IPS-15b (cell line): ENCODE measurements around the gene DIP2A.

Experiments
- H3K27me3 ChIP-seq: one replicate; pipeline ENCODE4 v1.6.1; 2013; ENCODE audit warnings: low read length; ENCODE audit not compliant: control insufficient read depth, insufficient read depth
- H3K36me3 ChIP-seq: one replicate; pipeline ENCODE4 v1.6.1; 2013; ENCODE audit warnings: low read length; ENCODE audit not compliant: control insufficient read depth, insufficient read depth
- H3K4me1 ChIP-seq: one replicate; pipeline ENCODE4 v1.6.1; 2013; ENCODE audit warnings: mild to moderate bottlenecking, low read length; ENCODE audit not compliant: control insufficient read depth, insufficient read depth
- H3K4me3 ChIP-seq: one replicate; pipeline ENCODE4 v1.5.1; 2013; ENCODE audit warnings: low read depth, low read length
- H3K9ac ChIP-seq: one replicate; pipeline ENCODE4 v1.6.1; 2013; ENCODE audit warnings: low read depth, mild to moderate bottlenecking, low read length
- H3K9me3 ChIP-seq: one replicate; pipeline ENCODE4 v1.6.1; 2013; ENCODE audit warnings: mild to moderate bottlenecking, low read length; ENCODE audit not compliant: control insufficient read depth, insufficient read depth

DIP2A gene

DNA sequence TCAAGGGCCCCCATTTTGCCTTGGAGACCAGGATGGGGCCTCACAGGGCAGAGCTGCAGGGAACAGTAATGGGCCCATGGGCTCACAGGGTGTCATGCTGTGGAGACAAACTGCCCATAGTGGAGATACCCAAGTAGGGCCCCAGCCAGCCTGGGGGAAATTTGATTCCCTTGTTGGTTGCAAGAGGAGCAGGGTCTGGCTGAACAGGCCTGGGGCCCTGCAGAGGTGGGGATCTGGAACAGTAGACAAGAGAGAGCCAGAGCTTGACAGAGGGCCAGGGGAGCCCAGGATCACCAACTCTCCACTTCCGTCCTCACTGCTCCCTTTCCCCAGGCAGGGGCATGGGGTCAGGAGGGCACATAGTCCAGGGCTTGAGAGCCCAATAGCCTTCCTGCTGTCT is 137.5 kb downstream of the DIP2A start:
- no peak overlapping the region for H3K4me3 ChIP-seq
- H3K9me3 ChIP-seq = peaks cover 3% of the 10 kb centered on the region
- H3K27me3 ChIP-seq = no peaks in the 10 kb centered on the region
- H3K9ac ChIP-seq = no peak overlapping the region
- H3K36me3 ChIP-seq = no peaks in the 10 kb centered on the region
- H3K4me1 ChIP-seq = no peaks in the 10 kb centered on the region

DNA sequence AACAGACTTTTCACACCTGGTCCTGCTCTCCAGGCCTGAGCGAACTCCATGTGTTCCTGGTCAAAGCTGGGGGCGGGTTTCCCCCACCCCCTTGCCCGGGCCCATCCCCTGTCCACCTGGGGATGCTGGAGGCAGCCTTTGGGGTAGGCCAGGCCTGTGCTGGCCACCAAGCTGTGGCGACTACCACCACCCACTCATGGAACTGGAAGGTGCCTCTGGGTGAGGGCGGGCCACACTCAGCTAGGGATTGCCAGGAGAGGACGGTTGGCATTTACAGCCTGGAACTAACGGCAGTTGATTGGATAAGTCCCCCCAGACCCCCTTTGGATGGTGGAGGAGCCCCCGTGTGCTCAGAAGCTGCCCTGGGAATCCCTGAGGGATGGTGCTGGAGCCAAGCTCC is 138.3 kb downstream of the DIP2A start:
- Histone ChIP-seq H3K9ac (no peak overlapping the region), H3K4me1 (no peaks in the 10 kb centered on the region), H3K27me3 (no peaks in the 10 kb centered on the region), H3K9me3 (peaks cover 3% of the 10 kb centered on the region), H3K4me3 (no peak overlapping the region), H3K36me3 (no peaks in the 10 kb centered on the region)

DNA sequence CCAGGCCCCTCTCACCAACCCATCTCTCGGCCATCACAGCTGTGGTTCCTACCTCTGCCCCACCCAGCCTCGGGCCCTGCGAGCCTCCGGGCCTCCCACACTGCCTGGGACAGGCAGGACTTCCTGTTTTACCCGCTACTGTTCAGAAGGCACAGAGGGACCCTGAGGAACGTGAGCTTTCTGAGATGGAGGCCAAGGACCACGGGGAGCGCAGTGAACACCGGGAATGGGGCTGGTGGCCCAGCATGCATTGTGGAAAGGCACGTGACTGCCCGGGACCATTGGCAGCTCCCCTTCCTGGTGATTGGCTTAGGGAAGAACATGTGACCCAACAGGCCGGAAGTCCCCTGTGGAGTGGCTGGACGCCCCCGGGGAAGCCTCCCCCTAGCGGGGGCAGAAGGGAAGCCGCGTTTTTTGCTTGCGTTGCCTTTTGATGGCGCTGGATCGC is 139.2 kb downstream of the DIP2A start:
- H3K4me1 ChIP-seq = peaks cover 8% of the 10 kb centered on the region
- no peak overlapping the region for H3K4me3 ChIP-seq
- H3K27me3 ChIP-seq = no peaks in the 10 kb centered on the region
- H3K9me3 ChIP-seq = peaks cover 3% of the 10 kb centered on the region
- H3K36me3 ChIP-seq = no peaks in the 10 kb centered on the region
- no peak overlapping the region for H3K9ac ChIP-seq

DNA sequence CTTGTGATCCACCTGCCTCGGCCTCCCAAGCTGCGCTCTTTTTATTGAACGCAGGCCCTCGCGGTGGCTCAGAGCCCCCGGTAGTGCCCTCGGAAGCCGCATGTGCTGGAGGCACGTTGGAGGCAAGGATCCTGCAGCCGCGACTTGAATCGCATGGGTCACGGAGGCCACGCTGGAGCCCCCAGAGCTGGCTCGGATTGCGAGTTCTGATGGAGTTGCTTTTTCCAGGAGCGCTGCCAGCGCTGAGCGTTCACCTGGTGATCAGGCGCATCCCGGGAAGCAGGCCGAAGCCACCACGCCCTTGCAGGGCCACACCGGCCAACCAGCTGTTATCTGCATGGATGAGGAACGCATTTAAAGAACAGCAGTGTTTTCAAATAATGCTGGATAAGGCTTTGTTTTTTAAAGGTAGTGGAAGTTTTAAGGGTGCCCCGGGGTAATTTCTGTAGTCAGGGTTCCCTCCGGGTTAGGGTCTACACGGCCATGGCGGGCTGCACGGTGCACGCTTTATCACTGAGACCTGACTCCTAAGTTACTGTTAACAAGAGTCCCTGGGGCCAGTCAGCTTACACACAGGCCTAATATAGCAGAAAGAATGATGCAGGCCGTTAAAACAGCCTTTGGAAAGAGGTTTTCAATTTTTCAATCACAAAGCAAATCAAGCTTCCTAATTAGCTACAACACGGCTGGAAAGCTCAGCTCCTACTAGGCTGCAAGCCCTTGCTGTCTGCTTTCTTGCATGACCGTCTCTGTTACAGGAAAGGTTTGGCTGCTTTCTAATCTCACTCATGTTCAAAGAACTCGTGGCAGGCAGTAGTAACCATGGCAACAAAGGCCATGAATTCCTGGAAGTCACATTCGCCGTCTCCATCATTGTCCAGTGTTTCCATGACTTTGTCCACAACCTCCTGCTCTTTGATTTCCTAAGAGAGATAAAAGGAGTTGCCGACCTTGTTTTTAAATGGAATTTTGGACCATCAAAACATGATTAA is 140.2 kb downstream of the DIP2A start:
- H3K4me1 ChIP-seq = peaks cover 8% of the 10 kb centered on the region
- peaks cover 3% of the 10 kb centered on the region for H3K9me3 ChIP-seq
- H3K36me3 ChIP-seq = no peaks in the 10 kb centered on the region
- H3K9ac ChIP-seq = no peak overlapping the region
- no peak overlapping the region for H3K4me3 ChIP-seq
- H3K27me3 ChIP-seq = no peaks in the 10 kb centered on the region

DNA sequence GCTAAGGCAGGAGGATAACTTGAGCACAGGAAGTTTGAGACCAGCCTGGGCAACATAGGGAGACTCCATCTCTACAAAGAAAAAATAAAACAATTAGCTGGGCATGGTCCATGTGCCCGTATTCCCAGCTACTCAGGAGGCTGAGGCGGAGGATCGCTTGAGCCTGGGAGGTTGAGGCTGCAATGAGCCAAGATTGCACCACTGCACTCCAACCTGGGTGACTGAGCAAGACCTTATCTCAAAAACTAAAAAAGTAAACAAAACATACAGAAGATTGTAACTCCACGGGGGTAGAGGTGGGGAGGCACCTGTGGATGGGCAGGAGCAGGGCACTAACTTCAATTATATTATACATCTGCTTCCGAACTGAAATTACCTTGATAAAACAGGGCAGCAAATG is 141.6 kb downstream of the DIP2A start:
- H3K27me3 ChIP-seq = no peaks in the 10 kb centered on the region
- H3K9ac ChIP-seq = no peak overlapping the region
- no peak overlapping the region for H3K4me3 ChIP-seq
- H3K36me3 ChIP-seq = no peaks in the 10 kb centered on the region
- peaks cover 16% of the 10 kb centered on the region for H3K4me1 ChIP-seq
- H3K9me3 ChIP-seq = peaks cover 3% of the 10 kb centered on the region

DNA sequence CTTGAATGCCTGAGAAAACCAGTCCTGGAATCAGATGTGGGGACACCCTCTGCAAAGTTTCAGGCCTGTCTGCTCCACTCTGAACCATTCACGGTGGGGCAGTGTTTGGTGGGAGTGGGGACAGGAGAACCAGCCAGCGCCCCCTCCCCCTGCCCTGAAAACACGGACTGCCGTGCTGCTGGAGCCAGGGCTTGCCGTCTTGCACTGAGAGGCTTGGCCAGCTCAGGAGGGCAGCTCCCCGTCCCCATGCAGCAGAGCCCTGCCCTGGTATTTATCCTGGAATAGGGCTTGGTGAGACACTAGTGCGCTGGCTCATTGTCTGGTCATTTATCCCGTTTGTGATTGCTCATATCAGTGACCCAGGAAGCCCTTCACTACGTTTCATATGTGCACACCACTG is 142.3 kb downstream of the DIP2A start:
- H3K27me3 ChIP-seq = no peaks in the 10 kb centered on the region
- H3K4me1 ChIP-seq = peaks cover 18% of the 10 kb centered on the region
- H3K9ac ChIP-seq = no peak overlapping the region
- H3K4me3 ChIP-seq = no peak overlapping the region
- no peaks in the 10 kb centered on the region for H3K36me3 ChIP-seq
- H3K9me3 ChIP-seq = peaks cover 3% of the 10 kb centered on the region

DNA sequence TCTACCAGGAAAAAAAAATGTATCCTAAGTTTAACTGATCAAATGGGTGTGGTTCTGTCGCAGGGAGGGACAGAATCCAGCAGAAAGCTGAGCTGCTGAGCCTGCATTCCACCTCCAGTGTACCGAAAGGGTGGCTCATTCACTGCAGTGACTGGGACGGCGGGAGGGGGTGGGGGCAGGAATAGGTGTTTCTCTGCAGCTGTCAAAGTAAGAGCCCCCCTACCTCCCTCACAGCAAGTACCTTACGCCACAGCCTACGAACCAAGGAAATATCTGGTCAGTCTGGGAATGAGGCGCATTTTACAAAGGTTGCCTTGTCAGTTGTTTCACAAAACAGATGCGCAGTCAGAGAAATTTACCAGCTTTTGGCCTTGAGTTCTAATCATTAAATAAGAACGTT is 144.5 kb downstream of the DIP2A start:
- peaks cover 18% of the 10 kb centered on the region for H3K4me1 ChIP-seq
- no peak overlapping the region for H3K4me3 ChIP-seq
- H3K36me3 ChIP-seq = no peaks in the 10 kb centered on the region
- H3K9me3 ChIP-seq = no peaks in the 10 kb centered on the region
- no peak overlapping the region for H3K9ac ChIP-seq
- no peaks in the 10 kb centered on the region for H3K27me3 ChIP-seq

DNA sequence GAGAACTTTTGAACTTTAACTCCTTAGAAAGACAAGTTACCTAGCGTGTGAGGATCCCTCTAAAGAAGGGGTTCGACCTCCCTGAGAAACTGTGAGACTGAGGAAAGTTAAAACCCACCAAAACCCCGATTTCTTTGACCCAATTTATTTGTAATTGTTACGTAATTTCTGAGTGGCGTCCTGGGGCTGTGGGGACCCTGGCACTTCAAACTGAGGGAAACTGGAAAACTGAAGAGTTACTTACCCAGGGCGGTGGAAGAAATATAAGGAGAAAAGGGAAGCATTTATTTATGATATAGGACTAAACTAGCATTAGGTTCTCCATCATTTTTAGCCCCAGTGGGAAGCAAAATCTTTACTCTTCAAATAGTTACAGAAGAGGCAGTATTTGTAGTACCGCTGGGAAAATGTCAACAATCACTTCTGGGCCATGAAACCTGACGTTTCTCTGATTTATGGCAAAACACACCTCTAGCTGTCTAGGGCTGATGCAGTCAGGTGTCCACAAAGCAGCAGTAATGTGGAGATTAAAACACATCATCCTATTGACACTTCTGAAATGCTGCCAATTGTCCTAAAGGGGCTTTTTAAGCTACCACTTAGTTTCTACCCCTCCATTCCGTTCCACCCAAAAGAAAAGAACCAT is 145.8 kb downstream of the DIP2A start:
- H3K27me3 ChIP-seq = no peaks in the 10 kb centered on the region
- H3K4me3 ChIP-seq = no peak overlapping the region
- H3K36me3 ChIP-seq = no peaks in the 10 kb centered on the region
- H3K4me1 ChIP-seq = peaks cover 18% of the 10 kb centered on the region
- H3K9ac ChIP-seq = no peak overlapping the region
- no peaks in the 10 kb centered on the region for H3K9me3 ChIP-seq

DNA sequence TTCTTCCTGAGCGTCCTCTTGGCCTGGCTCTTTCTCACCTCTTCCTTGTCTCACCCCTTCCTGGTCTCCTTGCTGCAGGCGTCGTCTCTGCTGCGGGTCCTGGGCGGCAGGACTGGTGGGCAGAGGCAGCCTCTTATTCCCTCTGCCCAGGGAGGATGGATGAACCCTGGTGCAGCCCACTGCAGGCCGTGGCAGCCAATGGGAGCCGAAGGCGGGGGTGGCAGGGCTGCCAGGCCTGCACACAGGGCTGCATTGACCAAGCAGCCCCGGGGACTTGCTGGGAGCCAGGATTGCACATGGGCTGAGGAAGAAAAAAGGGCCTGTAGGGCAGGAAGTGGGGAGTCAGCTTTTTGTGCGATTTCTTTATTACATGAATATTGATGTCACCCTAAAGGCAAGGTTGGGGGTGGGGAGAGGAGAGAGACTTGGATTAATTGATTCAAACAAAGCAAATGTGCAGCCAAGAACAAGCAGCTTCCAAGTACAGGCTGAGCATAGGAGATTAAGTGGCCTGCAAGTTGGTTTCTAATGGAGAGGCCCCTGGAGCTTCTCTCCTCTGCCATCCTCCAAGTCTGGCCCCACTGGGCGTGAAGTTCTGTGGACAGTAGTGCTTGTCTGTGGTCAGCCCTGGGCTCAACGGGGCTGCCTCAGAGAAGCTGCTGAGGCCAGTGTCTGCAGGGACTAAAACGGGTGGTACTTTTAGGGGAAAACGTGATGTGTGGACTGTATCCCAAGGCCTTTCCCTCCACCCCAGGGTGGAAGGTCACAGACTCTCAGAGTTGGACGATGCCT is 146.5 kb downstream of the DIP2A start, which contains the start of gene S100B:
Gene S100B (minus strand): TSS at position 108 of the 792 bp plus-strand sequence. CDS start 2,667 bp downstream, outside the sequence.
- peaks cover 18% of the 10 kb centered on the region for H3K4me1 ChIP-seq
- peaks cover 3% of the 10 kb centered on the region for H3K9me3 ChIP-seq
- no peaks in the 10 kb centered on the region for H3K27me3 ChIP-seq
- no peak within 1 kb of the TSS for H3K4me3 ChIP-seq
- H3K36me3 ChIP-seq = no peaks in the 10 kb centered on the region
- H3K9ac ChIP-seq = no peak within 1 kb of the TSS

DNA sequence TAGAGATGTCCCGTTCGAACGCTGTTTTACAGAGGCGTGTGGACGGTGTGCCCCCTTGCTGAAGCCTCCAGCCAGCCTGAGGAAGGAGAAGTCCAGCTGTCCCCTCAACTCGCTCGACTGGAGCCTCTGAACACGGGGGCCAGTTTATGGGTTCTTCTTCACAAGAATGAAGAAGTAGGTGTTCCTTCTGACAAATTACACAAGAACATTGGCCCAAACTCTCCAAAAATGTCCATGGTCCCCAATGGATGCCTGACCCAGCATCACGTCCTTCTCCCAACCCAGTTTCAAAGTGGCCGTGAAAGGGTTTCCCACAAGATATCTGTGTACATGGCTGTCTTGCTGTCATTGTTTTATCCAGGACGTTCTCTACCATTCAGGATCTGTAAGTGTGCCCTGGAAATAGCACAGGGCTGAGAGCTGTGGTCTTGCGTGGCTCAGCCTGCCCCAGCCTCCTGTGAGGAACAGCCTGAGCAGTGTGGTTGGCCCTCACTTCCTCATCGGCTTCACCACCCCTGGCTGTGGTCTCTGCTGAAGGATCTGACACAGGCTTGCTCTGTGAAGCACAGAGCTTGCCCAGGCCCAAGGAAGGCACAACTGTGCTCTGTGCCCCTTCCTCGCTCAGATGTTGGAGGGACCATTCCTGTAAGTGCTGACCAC is 147.2 kb downstream of the DIP2A start:
- H3K27me3 ChIP-seq = no peaks in the 10 kb centered on the region
- H3K9me3 ChIP-seq = peaks cover 3% of the 10 kb centered on the region
- peaks cover 18% of the 10 kb centered on the region for H3K4me1 ChIP-seq
- H3K36me3 ChIP-seq = no peaks in the 10 kb centered on the region
- H3K9ac ChIP-seq = no peak overlapping the region
- H3K4me3 ChIP-seq = no peak overlapping the region

DNA sequence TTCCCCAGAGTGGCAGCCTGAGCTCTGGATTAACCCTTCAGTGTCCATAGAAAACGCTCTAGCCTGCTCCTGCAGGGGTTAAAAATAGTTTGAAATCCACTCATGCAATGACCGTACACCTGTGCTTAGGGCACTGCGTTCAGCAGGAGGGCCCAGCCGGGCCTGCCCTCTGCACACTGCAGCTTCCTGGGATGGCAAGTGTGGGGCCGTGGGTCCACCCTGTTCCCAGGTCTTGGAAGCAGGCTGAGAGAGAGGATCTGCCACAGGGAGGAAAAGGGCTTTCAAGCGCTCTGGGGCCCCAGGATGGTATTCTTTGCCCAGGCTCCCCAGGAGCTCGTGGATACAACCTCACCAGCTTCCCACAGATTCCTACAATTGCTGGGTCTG is 147.7 kb downstream of the DIP2A start:
- no peak overlapping the region for H3K9ac ChIP-seq
- H3K9me3 ChIP-seq = peaks cover 3% of the 10 kb centered on the region
- no peak overlapping the region for H3K4me3 ChIP-seq
- H3K4me1 ChIP-seq = peaks cover 18% of the 10 kb centered on the region
- H3K36me3 ChIP-seq = no peaks in the 10 kb centered on the region
- no peaks in the 10 kb centered on the region for H3K27me3 ChIP-seq
